Measurements from ENCODE around the gene TAS2R41. TPM values are rescaled to one million over a fixed set of nuclear protein-coding genes. Genes with fewer than 3 reads are reported as not detected.

TAS2R41 gene
- total and polyA plus RNA-seq, 7 donors, result not detected

DNA sequence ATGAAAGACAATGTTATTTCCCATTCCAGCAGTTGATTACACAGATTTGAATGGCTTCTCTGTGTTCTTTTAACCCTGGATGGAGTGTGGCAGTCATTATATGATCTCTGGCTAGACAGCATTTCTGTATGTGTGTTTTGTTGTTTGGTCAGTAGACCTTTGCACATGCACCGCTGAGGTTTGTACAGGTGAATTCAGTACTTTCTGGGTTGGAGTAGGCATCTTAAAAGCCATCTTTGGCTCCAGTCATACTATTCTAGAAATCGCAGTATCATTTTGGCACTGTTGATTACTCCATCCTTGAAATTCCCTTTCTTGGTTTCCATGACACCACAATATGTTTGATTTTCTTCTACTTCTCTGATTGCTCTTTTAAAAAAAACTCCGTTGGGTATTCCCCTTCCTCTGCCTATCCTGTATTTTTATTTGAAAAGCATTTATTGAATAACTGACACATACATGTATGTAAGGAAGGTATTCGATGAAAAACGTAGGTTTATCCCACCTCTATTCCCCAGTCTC, 29.9 kb downstream of the TAS2R41 start:
- ATAC-seq, result no peak
- H3K9me3 ChIP-seq, result no peaks in the 10 kb centered on the region

DNA sequence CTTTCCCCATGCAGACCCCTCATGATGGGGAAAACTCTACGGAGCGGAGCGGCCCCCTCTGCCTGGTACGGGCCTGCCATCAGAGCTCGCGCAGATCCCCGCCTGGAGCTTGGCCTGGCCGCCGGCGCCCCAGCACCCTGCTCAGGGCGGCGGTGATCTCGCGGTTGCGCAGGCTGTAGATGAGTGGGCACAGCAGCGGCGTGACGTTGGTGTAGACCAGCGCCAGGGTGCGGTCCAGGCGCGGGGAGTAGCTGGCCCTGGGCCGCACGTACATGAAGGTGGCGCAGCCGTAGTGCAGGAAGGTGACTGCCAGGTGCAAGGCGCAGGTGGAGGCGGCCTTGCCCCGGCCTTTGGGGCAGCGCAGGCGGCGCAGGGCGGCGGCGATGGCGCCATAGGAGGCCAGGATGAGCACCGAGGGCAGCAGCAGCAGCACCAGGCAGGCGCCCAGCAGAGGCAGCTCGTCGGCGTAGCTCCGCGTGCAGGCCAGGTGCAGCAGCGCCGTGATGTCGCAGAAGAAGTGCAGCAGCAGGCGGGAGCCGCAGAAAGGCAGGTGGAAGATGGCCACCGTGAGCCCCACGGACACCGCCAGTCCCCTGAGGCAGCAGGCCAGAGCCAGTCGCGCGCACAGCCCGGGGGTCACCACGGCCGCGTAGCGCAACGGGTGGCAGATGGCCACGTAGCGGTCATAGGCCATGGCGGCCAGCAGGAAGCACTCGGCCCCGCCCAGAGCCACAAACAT, 33.4 kb downstream of the TAS2R41 start:
- Histone ChIP-seq H3K9me3 (no peaks in the 10 kb centered on the region), H3K36me3 (ENCODE audit: insufficient read depth in 1 of 2, low read depth in 1 of 2) (no peaks in the 10 kb centered on the region), H3K4me3 (no peak overlapping the region), H3K27ac (no peak overlapping the region), H3K27me3 (ENCODE audit: insufficient read depth in 3 of 3, low read length in 2 of 3) (peaks cover 0 to 5% (median 3%) of the 10 kb centered on the region in 3 donors), H3K4me1 (no peaks in the 10 kb centered on the region)
- ATAC-seq, result no peak
- 65 to 80% (median 65%) methylated on average over 61 to 65 of the region's 65 CpGs for WGBS, 3 donors
- intact Hi-C loops (cut with DNase I), result no loop called here
- peak in 1 of 2 donors; percentile 48 for DNase-seq
- TF ChIP-seq, protein P1, sequence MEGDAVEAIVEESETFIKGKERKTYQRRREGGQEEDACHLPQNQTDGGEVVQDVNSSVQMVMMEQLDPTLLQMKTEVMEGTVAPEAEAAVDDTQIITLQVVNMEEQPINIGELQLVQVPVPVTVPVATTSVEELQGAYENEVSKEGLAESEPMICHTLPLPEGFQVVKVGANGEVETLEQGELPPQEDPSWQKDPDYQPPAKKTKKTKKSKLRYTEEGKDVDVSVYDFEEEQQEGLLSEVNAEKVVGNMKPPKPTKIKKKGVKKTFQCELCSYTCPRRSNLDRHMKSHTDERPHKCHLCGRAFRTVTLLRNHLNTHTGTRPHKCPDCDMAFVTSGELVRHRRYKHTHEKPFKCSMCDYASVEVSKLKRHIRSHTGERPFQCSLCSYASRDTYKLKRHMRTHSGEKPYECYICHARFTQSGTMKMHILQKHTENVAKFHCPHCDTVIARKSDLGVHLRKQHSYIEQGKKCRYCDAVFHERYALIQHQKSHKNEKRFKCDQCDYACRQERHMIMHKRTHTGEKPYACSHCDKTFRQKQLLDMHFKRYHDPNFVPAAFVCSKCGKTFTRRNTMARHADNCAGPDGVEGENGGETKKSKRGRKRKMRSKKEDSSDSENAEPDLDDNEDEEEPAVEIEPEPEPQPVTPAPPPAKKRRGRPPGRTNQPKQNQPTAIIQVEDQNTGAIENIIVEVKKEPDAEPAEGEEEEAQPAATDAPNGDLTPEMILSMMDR (IDR thresholded peaks at IDR 0.05), result no peak

More for the DNA sequence above, 29.9 kb downstream of the TAS2R41 start:
- no peaks in the 10 kb centered on the region for H3K36me3 ChIP-seq (ENCODE audit: insufficient read depth in 1 of 2, low read depth in 1 of 2)
- H3K27ac ChIP-seq, result no peak overlapping the region
- no peaks in the 10 kb centered on the region for H3K4me1 ChIP-seq
- no peaks in the 10 kb centered on the region for H3K27me3 ChIP-seq (ENCODE audit: insufficient read depth in 3 of 3, low read length in 2 of 3)
- intact Hi-C loops (cut with DNase I), result no loop called here
- DNase-seq, result no peak
- H3K4me3 ChIP-seq, result no peak overlapping the region
- TF ChIP-seq, protein P1 (IDR thresholded peaks at IDR 0.05), result no peak
- 82 to 93% (median 91%) methylated on average over 5 of the region's 5 CpGs for WGBS, 3 donors

DNA sequence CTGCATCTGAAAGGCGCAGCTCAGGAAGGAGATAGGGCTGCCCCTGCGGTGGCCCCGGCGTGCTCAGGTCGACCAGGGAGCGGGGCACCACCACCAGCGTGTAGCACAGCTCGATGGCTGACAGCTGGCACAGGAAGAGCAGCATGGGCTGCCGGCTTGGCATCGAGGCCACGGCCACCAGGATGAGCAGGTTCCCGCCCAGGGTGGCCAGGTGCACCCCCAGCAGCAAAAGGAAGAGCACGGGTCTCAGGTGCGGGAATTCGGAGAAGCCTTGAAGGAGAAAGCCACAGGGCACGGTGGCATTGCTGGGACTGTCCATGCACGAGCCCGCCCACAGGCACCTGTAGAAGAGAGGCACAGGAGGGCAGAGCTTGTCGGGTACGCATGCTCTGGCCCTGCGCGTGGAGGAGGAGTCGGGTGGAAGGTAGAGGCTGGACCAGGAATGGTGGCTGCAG, 33.9 kb downstream of the TAS2R41 start:
- ATAC-seq, result no peak
- no peak overlapping the region for H3K27ac ChIP-seq
- no peaks in the 10 kb centered on the region for H3K9me3 ChIP-seq
- TF ChIP-seq, protein P1 (IDR thresholded peaks at IDR 0.05), result no peak
- WGBS, 3 donors, result 73 to 91% (median 75%) methylated on average over 20 to 23 of the region's 23 CpGs
- H3K36me3 ChIP-seq (ENCODE audit: insufficient read depth in 1 of 2, low read depth in 1 of 2), result no peaks in the 10 kb centered on the region
- peaks cover 0 to 5% (median 3%) of the 10 kb centered on the region in 3 donors for H3K27me3 ChIP-seq (ENCODE audit: insufficient read depth in 3 of 3, low read length in 2 of 3)
- H3K4me1 ChIP-seq, result no peaks in the 10 kb centered on the region
- intact Hi-C loops (cut with DNase I), result no loop called here
- no peak overlapping the region for H3K4me3 ChIP-seq
- DNase-seq, result no peak

DNA sequence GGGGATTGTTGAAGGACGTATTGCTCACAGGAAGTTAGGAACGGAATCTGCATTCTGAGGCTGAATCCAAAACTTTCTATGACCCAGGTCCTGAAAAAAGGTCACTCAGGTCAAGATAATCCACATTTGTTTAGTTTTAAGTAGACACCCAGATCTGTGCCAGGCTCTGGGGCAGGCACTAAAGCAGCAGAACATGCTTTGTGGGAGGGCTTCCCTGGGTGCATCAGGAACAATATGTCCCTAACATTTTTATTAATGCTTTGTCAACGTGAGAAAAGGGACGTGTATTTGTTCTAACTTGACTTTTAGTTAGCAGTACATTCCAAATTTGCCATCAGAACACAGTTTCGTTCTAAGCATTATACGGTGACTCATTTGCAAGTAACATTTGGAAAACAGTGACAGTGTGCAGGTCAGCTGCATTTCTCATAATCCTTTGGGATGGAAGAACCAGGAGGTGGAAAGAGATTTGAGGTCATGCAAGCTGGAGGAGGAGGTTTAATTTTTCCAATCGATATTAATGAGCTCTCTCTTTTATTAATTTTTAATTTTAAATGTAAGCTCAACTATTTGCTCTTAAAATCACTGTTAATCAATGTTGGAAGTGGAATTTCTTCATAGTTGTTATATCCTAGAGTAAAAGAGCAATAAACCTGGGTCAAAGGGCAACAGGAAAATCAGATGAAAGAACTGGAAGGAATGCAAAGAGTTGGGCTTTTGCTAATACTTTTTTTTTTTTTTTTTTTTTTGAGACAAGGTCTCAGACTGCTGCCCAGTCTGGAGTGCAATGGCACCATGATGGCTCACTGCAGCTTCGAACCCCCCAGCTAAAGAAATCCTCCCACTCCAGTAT, 35.0 kb downstream of the TAS2R41 start:
- Histone ChIP-seq H3K36me3 (ENCODE audit: insufficient read depth in 1 of 2, low read depth in 1 of 2) (no peaks in the 10 kb centered on the region), H3K4me1 (no peaks in the 10 kb centered on the region), H3K4me3 (no peak overlapping the region), H3K9me3 (no peaks in the 10 kb centered on the region), H3K27me3 (ENCODE audit: insufficient read depth in 3 of 3, low read length in 2 of 3) (peaks cover 0 to 5% (median 3%) of the 10 kb centered on the region in 3 donors), H3K27ac (no peak overlapping the region)
- ATAC-seq, result no peak
- DNase-seq, result no peak
- 29 to 48% (median 33%) methylated on average over 8 of the region's 8 CpGs for WGBS, 3 donors
- TF ChIP-seq, protein P1 (IDR thresholded peaks at IDR 0.05), result no peak
- intact Hi-C loops (cut with DNase I), result no loop called here

All from psoas muscle (tissue), 8 donors.